Astrocyte of the cerebellum (primary cell): Measurements from ENCODE around the gene KY.

Source experiments
- DNase-seq: peaks from one replicate; pipeline ENCODE4 v3.0.0-alpha.2; 2011; ENCODE audit warnings: low read depth
- H3K4me3 ChIP-seq: 2 replicates; pipeline ENCODE4 v1.5.1; 2011; ENCODE audit warnings: mild to moderate bottlenecking, low read depth, low read length, moderate library complexity
- CTCF ChIP-seq: IDR thresholded peaks from 2 replicates; pipeline ENCODE4 v1.5.1; 2012; ENCODE audit warnings: low read length, low read depth, moderate library complexity, mild to moderate bottlenecking; ENCODE audit errors: missing control alignments
- in situ Hi-C: cut with HindIII; loops from 2 replicates; pipeline ENCODE4 v1.10.0; 2017; ENCODE audit warnings: low sequenced_read_pairs

Gene KY

GRCh38 chr3:134640872-134641470 lies 9.9 kb downstream of the KY start:
- H3K4me3 ChIP-seq = no peak overlapping the region
- in situ Hi-C loops = no loop called here
- no peak for DNase-seq
- peak; percentile 64 for TF ChIP-seq CTCF

GRCh38 chr3:134640378-134640777 lies 10.4 kb downstream of the KY start:
- DNase-seq = no peak
- TF ChIP-seq CTCF = no peak
- no peak overlapping the region for H3K4me3 ChIP-seq
- in situ Hi-C loops = no loop called here

- no peak overlapping the region for H3K4me3 ChIP-seq
- TF ChIP-seq CTCF = no peak
- no peak for DNase-seq
- in situ Hi-C loops = no loop called here
Measured at GRCh38 chr3:134638385-134639030, 12.3 kb downstream of the KY start.

GRCh38 chr3:134636406-134636805 lies 14.4 kb downstream of the KY start:
- no peak for TF ChIP-seq CTCF
- H3K4me3 ChIP-seq = no peak overlapping the region
- in situ Hi-C loops = no loop called here
- no peak for DNase-seq

- in situ Hi-C loops = no loop called here
- peak; percentile 40 for TF ChIP-seq CTCF
- no peak overlapping the region for H3K4me3 ChIP-seq
- no peak for DNase-seq
Measured at GRCh38 chr3:134630506-134630905, 20.3 kb downstream of the KY start.

- no peak for TF ChIP-seq CTCF
- in situ Hi-C loops = no loop called here
- no peak for DNase-seq
- no peak overlapping the region for H3K4me3 ChIP-seq
Measured at GRCh38 chr3:134628884-134629283, 21.9 kb downstream of the KY start.

GRCh38 chr3:134627831-134628230 lies 23.0 kb downstream of the KY start:
- DNase-seq = no peak
- TF ChIP-seq CTCF = no peak
- H3K4me3 ChIP-seq = no peak overlapping the region
- in situ Hi-C loops = no loop called here
